Trophoblast cell (in vitro differentiated cells and primary cell): ENCODE data around the gene ZFHX3.

Source experiments
- DNase-seq, 2 donors: peaks; one replicate each; pipeline ENCODE4 v3.0.0-alpha.2; 2016
- H2AFZ ChIP-seq: 2 replicates; pipeline ENCODE4 v1.6.1; 2013; ENCODE audit warnings: low read length, moderate library complexity, mild to moderate bottlenecking; ENCODE audit not compliant: insufficient read depth, poor library complexity
- H2AK5ac ChIP-seq: 2 replicates; pipeline ENCODE4 v1.6.1; 2013; ENCODE audit warnings: mild to moderate bottlenecking, low read length
- H2BK120ac ChIP-seq: 2 replicates; pipeline ENCODE4 v1.6.1; 2013; ENCODE audit warnings: low read length, mild to moderate bottlenecking, moderate library complexity; ENCODE audit not compliant: insufficient read depth, poor library complexity
- H2BK12ac ChIP-seq: 2 replicates; pipeline ENCODE4 v1.6.1; 2013; ENCODE audit warnings: mild to moderate bottlenecking, low read length, moderate library complexity
- H2BK5ac ChIP-seq: 2 replicates; pipeline ENCODE4 v1.6.1; 2013; ENCODE audit warnings: low read length, low read depth, moderate library complexity, mild to moderate bottlenecking; ENCODE audit not compliant: poor library complexity
- H3K14ac ChIP-seq: 2 replicates; pipeline ENCODE4 v1.6.1; 2013; ENCODE audit warnings: mild to moderate bottlenecking, low read length
- H3K18ac ChIP-seq: 2 replicates; pipeline ENCODE4 v1.6.1; 2013; ENCODE audit warnings: mild to moderate bottlenecking, low read length
- H3K23ac ChIP-seq: 2 replicates; pipeline ENCODE4 v1.6.1; 2013; ENCODE audit warnings: low read length
- H3K27ac ChIP-seq: 2 replicates; pipeline ENCODE4 v1.5.1; 2013; ENCODE audit warnings: low read depth, mild to moderate bottlenecking, inconsistent platforms, low read length, moderate library complexity
- H3K27me3 ChIP-seq: 2 replicates; pipeline ENCODE4 v1.6.1; 2013; ENCODE audit warnings: inconsistent platforms, mild to moderate bottlenecking, low read length, moderate library complexity; ENCODE audit not compliant: insufficient read depth
- H3K36me3 ChIP-seq, 2 experiments: 1 replicate in 1 of 2; 2 replicates in 1 of 2; pipeline ENCODE4 v1.6.1; 2013; ENCODE audit warnings: low read length in 2 of 2, mild to moderate bottlenecking in 2 of 2, moderate library complexity in 1 of 2; ENCODE audit not compliant: insufficient read depth in 2 of 2, control insufficient read depth in 1 of 2
- H3K4ac ChIP-seq: 2 replicates; pipeline ENCODE4 v1.6.1; 2013; ENCODE audit warnings: low read depth, mild to moderate bottlenecking, low read length, moderate library complexity
- H3K4me1 ChIP-seq, 2 experiments: 1 replicate in 1 of 2; 2 replicates in 1 of 2; pipeline ENCODE4 v1.6.1; 2013; ENCODE audit warnings: low read length in 2 of 2, mild to moderate bottlenecking in 2 of 2, moderate library complexity in 1 of 2; ENCODE audit not compliant: insufficient read depth in 2 of 2, control insufficient read depth in 1 of 2
- H3K4me2 ChIP-seq: 2 replicates; pipeline ENCODE4 v1.6.1; 2013; ENCODE audit warnings: inconsistent platforms, mild to moderate bottlenecking, low read length, moderate library complexity
- H3K4me3 ChIP-seq: 2 replicates; pipeline ENCODE4 v1.5.1; 2013; ENCODE audit warnings: mild to moderate bottlenecking, low read depth, low read length, inconsistent platforms
- H3K79me1 ChIP-seq: one replicate; pipeline ENCODE4 v1.6.1; 2013; ENCODE audit warnings: low read length
- H3K79me2 ChIP-seq: 2 replicates; pipeline ENCODE4 v1.6.1; 2013; ENCODE audit warnings: low read length, mild to moderate bottlenecking; ENCODE audit not compliant: control insufficient read depth, insufficient read depth, poor library complexity
- H3K9ac ChIP-seq: 2 replicates; pipeline ENCODE4 v1.6.1; 2013; ENCODE audit warnings: mild to moderate bottlenecking, low read length
- H3K9me3 ChIP-seq: 2 replicates; pipeline ENCODE4 v1.6.1; 2013; ENCODE audit warnings: low read depth, mild to moderate bottlenecking, control low read depth, inconsistent platforms, low read length; ENCODE audit not compliant: insufficient read depth
- H4K12ac ChIP-seq: 2 replicates; pipeline ENCODE4 v1.6.1; 2013; ENCODE audit warnings: low read depth, mild to moderate bottlenecking, low read length, moderate library complexity
- H4K8ac ChIP-seq: 2 replicates; pipeline ENCODE4 v1.6.1; 2013; ENCODE audit warnings: low read depth, mild to moderate bottlenecking, low read length, moderate library complexity
- H4K91ac ChIP-seq: one replicate; pipeline ENCODE4 v1.6.1; 2013; ENCODE audit warnings: low read depth, mild to moderate bottlenecking, low read length, moderate library complexity
- WGBS: extraction: QIAGEN DNeasy Blood & Tissue Kit; methylation state at CpG from one replicate; pipeline ENCODE4 v1.1.7; 2013; ENCODE audit warnings: missing lambda C conversion rate; ENCODE audit not compliant: insufficient read length, insufficient coverage; ENCODE audit errors: extremely low coverage; 5-methylcytosine and 5-hydroxymethylcytosine counted together

The ZFHX3 gene

DNA sequence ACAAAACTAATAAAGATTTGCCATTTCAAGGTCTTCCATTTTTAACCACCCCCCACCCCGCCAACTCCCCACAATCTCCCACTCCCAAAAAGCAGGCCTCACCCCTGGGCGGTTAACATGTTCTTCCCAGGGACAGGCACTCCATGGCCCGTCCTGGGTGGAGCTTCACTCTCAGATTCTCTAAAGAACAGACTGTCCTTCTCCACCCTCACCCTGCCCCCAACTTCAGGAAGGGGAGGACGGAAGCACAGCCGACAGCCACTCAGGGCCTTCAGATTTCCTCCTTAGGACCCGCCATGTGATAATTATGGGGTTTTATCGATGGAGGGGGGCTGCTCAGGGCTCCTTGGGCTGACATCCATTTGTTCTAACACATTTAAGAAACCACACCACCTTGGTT lies 61.9 kb downstream of the ZFHX3 start:
- H3K18ac ChIP-seq, result no peak overlapping the region
- no peaks in the 10 kb centered on the region for H3K27me3 ChIP-seq
- DNase-seq, result no peak
- H2BK12ac ChIP-seq, result peak overlapping the region; percentile 23
- no peak overlapping the region for H3K9ac ChIP-seq
- no peak overlapping the region for H4K91ac ChIP-seq
- H3K79me2 ChIP-seq, result peaks cover 10% of the 10 kb centered on the region
- no peak overlapping the region for H3K14ac ChIP-seq
- H3K4me2 ChIP-seq, result no peak overlapping the region
- H3K27ac ChIP-seq, result no peak overlapping the region
- no peak overlapping the region for H3K23ac ChIP-seq
- peaks cover 31 to 43% of the 10 kb centered on the region in 2 experiments for H3K4me1 ChIP-seq
- H3K9me3 ChIP-seq, result no peaks in the 10 kb centered on the region
- H2BK120ac ChIP-seq, result no peak overlapping the region
- H2AK5ac ChIP-seq, result no peak overlapping the region
- H3K4ac ChIP-seq, result peak overlapping the region; percentile 34
- H3K79me1 ChIP-seq, result peaks cover 15% of the 10 kb centered on the region
- 100% methylated on average over 1 of the region's 7 CpGs for WGBS
- no peak overlapping the region for H3K4me3 ChIP-seq
- H2BK5ac ChIP-seq, result no peak overlapping the region
- no peak overlapping the region for H2AFZ ChIP-seq
- H3K36me3 ChIP-seq, result no peaks in the 10 kb centered on the region
- H4K12ac ChIP-seq, result no peak overlapping the region
- peak overlapping the region; percentile 3 for H4K8ac ChIP-seq

DNA sequence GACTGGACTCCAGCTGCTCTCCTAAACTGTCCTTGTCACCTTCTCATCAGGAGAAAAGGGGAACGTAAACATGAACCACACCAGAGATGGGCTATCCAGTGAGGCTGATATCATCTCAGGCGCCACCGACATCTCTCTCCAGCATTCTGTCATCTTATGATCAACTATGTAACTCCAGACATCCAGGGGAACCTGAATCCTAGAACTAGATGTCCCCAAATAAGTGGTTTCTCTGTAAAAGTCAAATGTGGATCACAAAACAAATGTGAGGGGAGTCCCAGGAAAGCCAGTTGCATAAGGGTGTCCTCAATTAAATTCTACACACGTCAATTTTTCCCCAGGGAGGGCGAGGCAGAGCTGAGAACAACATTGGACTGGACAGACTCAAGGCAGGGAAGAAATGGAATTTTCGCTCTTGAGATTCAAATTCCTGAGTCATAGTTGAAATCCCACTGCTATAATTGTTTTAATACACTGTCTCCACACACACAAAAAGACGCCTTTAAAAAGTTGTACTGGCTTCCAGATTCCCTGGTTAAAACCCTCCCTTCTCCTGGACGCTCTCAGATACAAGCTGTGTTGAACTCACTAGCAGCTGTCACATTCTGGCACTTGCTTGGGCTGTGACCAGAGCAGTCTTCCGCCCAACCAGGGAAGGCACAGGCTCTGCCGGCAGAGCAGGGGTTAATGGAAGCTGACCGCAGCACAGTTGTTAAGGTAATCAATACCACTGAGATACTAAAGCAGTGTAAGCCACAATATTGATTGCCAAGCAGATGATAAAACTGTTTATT lies 62.6 kb downstream of the ZFHX3 start:
- Histone ChIP-seq H3K4ac (peak overlapping the region; percentile 60), H3K27me3 (no peaks in the 10 kb centered on the region), H3K27ac (no peak overlapping the region), H3K14ac (no peak overlapping the region), H3K4me2 (no peak overlapping the region), H3K79me2 (peaks cover 10% of the 10 kb centered on the region), H3K79me1 (peaks cover 12% of the 10 kb centered on the region), H3K36me3 (no peaks in the 10 kb centered on the region), H3K9me3 (no peaks in the 10 kb centered on the region), H2AFZ (no peak overlapping the region), H4K12ac (no peak overlapping the region), H4K8ac (peak overlapping the region; percentile 31), H3K4me3 (no peak overlapping the region), H2BK12ac (no peak overlapping the region), H3K4me1 (peaks cover 28 to 39% of the 10 kb centered on the region in 2 experiments), H3K18ac (no peak overlapping the region), H2AK5ac (no peak overlapping the region), H4K91ac (no peak overlapping the region), H3K23ac (no peak overlapping the region), H2BK5ac (no peak overlapping the region), H3K9ac (no peak overlapping the region), H2BK120ac (no peak overlapping the region)
- no CpG with 5 or more reads among the region's 11 CpGs for WGBS
- DNase-seq, result peak in 1 of 2 donors; percentile 35

GRCh38 chr16:72983728-72984350 lies 64.1 kb downstream of the ZFHX3 start:
- no peak overlapping the region for H3K27ac ChIP-seq
- no peak overlapping the region for H2AFZ ChIP-seq
- H4K8ac ChIP-seq, result no peak overlapping the region
- H3K4me2 ChIP-seq, result no peak overlapping the region
- WGBS, result no CpG with 5 or more reads among the region's 2 CpGs
- no peak overlapping the region for H3K18ac ChIP-seq
- no peak overlapping the region for H2BK12ac ChIP-seq
- H2BK5ac ChIP-seq, result no peak overlapping the region
- DNase-seq, result peak in 1 of 2 donors; percentile 37
- no peak overlapping the region for H4K91ac ChIP-seq
- no peak overlapping the region for H2BK120ac ChIP-seq
- no peak overlapping the region for H2AK5ac ChIP-seq
- H3K9ac ChIP-seq, result no peak overlapping the region
- no peaks in the 10 kb centered on the region for H3K36me3 ChIP-seq
- no peak overlapping the region for H3K23ac ChIP-seq
- peaks cover 8% of the 10 kb centered on the region for H3K79me2 ChIP-seq
- peaks cover 9% of the 10 kb centered on the region for H3K79me1 ChIP-seq
- H3K4me3 ChIP-seq, result no peak overlapping the region
- H4K12ac ChIP-seq, result no peak overlapping the region
- H3K9me3 ChIP-seq, result no peaks in the 10 kb centered on the region
- no peaks in the 10 kb centered on the region for H3K27me3 ChIP-seq
- H3K14ac ChIP-seq, result no peak overlapping the region
- H3K4me1 ChIP-seq, result peaks cover 16 to 29% of the 10 kb centered on the region in 2 experiments
- peak overlapping the region; percentile 34 for H3K4ac ChIP-seq

DNA sequence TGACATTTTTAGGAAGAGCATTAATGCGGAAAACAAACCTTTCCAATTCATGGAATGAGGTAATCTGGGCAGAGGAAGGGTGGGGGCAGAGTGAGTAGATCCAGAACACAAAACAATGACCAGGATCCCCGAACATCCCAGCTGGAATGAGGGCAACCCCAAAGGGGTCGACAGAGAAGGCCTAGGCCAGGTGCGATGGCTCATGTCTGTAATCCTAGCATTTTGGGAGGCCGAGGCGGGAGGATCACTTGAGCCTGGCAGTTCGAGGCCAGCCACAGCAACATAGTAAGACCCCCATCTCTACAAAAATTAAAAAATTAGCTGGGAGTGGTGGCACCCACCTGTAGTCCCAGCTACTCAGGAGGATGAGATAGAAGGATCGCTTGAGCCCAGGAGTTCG lies 64.7 kb downstream of the ZFHX3 start:
- Histone ChIP-seq H3K9ac (no peak overlapping the region), H4K8ac (no peak overlapping the region), H3K4me3 (no peak overlapping the region), H4K12ac (no peak overlapping the region), H2BK12ac (no peak overlapping the region), H3K4ac (no peak overlapping the region), H3K4me2 (no peak overlapping the region), H3K14ac (no peak overlapping the region), H2BK5ac (no peak overlapping the region), H3K23ac (no peak overlapping the region), H2AFZ (no peak overlapping the region), H3K36me3 (no peaks in the 10 kb centered on the region), H3K18ac (no peak overlapping the region), H3K79me2 (peaks cover 7% of the 10 kb centered on the region), H3K27ac (no peak overlapping the region), H3K27me3 (no peaks in the 10 kb centered on the region), H2BK120ac (no peak overlapping the region), H3K9me3 (no peaks in the 10 kb centered on the region), H2AK5ac (no peak overlapping the region), H3K4me1 (peaks cover 18 to 31% of the 10 kb centered on the region in 2 experiments), H4K91ac (no peak overlapping the region), H3K79me1 (peaks cover 9% of the 10 kb centered on the region)
- DNase-seq, result no peak
- no CpG with 5 or more reads among the region's 9 CpGs for WGBS
